Measurements from ENCODE around the gene JMJD4.
A peak's percentile ranks its signal among the peaks of the same experiment; 100 is the strongest.

The JMJD4 gene, protein sequence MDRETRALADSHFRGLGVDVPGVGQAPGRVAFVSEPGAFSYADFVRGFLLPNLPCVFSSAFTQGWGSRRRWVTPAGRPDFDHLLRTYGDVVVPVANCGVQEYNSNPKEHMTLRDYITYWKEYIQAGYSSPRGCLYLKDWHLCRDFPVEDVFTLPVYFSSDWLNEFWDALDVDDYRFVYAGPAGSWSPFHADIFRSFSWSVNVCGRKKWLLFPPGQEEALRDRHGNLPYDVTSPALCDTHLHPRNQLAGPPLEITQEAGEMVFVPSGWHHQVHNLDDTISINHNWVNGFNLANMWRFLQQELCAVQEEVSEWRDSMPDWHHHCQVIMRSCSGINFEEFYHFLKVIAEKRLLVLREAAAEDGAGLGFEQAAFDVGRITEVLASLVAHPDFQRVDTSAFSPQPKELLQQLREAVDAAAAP

GRCh38 chr1:227734856-227735538 lies at the start of gene JMJD4, which contains the start of gene SNAP47:
TSS of gene JMJD4 (minus strand) at chr1:227735302. CDS start at chr1:227735273, 29 bp downstream.
TSS of gene SNAP47 (plus strand) at chr1:227735435. CDS start at chr1:227747737, 12,302 bp downstream.
- DNase-seq: peak; percentile 90 to 91

- no peak for DNase-seq
These were observed 47.1 kb upstream of the JMJD4 start for GRCh38 chr1:227782226-227782625.

GRCh38 chr1:227781314-227781930 lies 46.3 kb upstream of the JMJD4 start:
- no peak for DNase-seq

GRCh38 chr1:227780101-227781044 lies 45.3 kb upstream of the JMJD4 start:
- DNase-seq: no peak

- DNase-seq: no peak
These were observed 44.6 kb upstream of the JMJD4 start for GRCh38 chr1:227779685-227780084.

DNA sequence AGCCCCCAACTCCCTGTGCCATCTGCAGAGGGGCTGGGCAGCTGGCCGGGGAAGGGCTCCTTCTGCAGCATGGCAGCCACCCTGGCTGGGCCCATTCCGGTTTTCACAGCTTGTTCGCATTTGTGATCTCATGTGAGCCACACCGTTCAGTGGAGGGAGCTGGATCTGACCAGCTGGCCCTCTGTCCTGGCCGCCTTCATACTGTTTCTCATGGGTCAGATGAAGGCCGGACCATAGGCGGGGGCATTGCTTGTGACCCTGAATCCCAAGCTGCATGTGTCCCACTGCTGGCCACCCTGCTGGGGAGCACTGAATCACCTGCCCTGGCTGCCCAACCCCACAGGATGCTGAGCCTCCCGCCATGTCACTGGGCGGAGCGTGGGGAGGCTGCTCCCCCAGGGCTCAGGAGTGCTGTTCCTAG lies 43.9 kb upstream of the JMJD4 start:
- no peak for DNase-seq

DNA sequence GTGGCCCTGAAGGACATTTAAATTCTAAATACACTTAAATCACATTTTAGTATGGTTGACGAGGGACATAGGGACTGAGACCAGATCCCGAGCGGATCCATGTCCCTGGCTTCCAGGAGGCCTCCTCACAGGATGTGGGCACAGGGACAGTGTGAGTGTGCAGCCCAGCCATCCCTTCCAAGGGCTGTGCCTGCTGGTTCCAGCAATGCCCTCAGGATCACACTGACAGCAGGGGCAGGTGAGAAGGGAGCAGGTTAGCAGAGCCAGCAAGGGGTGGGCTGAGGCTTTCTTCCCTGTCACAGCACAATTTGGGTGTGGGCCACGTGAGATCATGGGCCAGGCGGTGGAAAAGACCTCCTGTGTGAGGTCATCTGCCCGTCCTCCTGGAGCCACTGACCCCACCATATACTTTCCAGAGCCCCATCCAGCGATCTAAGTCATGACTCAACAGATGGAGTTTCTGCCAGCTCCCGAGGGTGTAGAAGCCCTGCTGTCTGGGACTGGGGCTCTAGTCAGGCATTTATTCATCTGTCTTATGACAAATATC lies 43.4 kb upstream of the JMJD4 start:
- DNase-seq: no peak

DNA sequence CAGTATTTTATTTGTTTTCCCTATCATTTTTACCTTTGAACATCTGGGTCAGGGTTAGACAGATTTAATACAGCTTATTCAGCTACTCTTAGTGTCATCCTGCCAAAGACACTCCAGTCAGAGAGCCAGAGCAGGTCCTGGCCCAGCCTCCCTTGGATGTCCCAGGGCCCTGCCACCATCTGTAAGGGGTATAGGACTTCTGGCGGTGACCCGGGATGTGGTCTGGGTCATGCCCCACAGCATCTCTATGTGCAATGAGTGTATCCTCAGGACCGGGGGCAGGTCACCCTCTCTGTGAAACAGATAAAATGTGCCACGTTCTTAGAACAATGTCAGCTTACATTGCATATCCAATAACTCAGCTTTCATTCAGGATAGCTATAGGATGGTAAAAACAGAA lies 42.5 kb upstream of the JMJD4 start:
- DNase-seq: no peak

- no peak for DNase-seq
These were observed 42.1 kb upstream of the JMJD4 start for GRCh38 chr1:227777156-227777555.

DNA sequence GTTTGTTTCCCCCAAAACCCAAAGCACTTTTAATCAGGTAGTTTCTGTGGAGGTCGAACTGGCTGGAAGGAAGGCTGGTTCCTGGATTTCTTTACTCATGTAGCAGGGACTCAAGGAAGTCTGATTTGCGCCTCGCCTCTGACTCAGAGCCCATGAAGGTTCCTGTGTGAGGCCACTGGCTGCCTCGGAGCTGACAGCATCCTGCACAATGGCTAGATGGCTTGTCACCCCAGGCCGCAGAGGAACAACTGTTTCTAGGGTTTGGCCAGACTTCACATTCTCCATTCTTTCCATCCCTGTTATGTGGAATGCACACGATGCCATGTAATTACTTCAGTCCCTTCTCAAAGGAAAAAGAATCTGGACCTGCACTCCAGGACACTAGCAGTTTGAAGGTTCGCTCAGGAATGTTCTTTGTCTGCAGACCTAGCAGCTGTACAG lies 41.2 kb upstream of the JMJD4 start:
- DNase-seq: no peak

- DNase-seq: no peak
These were observed 40.7 kb upstream of the JMJD4 start for GRCh38 chr1:227775841-227776240.

DNA sequence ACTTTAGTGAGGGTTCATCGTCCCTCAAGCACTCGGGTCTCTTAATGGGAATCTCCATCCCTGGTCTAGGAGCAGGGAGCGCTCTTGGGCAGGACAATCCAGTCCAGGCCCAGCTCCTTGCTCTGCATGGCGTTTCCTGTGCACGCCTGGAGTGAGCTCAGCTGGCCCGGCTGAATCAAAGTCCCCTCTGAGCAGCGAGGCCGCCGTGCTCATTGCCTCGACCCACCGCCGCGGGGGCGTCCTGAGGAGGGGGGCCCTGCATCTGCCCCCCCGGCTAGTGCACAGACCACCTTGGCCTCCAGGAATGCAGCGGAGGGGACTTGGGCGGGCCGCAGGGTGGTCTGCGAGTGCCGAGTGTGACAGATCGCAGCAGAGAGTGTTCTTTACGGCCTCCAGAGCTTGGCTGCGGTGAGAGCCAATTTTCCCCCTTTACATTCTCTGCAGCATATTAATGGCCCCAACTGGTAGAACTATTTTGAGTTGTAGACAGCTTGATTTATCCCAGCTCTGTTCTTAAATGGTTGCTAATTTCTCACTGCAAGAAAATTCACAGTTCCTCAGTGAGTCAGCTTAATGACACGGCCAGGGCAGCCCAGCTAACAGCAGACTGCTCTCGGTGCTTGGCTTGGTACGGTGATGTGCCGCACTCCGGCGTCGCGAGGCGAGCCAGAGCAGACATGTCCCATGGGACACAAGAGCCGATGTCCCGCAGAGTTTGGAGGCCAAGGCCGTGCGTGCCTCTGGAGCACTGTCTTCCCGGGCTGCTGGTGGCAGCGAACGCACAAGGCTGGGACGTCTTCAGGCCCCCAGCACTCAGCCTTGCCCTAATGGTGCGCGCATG lies 39.9 kb upstream of the JMJD4 start:
- DNase-seq: no peak

- DNase-seq: no peak
These were observed 39.1 kb upstream of the JMJD4 start for GRCh38 chr1:227774051-227774731.

DNA sequence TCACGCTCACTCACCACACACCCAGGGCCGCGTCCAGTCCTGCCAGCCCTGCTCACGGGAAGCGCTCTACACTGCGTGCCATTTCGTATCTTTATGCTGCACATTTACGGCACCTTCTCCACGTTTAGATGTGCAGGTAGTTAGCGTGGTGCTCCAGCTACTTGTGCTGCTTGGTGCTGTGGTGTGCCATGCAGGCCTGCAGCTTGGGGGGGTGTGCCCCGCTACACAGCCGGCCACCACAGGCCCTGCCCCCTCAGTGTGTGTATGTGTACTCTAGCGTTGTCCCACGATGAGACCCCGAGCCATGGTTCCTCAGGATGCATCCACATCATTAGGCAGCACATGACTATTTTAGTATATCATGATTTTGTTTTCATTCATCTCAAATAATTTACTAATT lies 38.5 kb upstream of the JMJD4 start:
- no peak for DNase-seq

DNA sequence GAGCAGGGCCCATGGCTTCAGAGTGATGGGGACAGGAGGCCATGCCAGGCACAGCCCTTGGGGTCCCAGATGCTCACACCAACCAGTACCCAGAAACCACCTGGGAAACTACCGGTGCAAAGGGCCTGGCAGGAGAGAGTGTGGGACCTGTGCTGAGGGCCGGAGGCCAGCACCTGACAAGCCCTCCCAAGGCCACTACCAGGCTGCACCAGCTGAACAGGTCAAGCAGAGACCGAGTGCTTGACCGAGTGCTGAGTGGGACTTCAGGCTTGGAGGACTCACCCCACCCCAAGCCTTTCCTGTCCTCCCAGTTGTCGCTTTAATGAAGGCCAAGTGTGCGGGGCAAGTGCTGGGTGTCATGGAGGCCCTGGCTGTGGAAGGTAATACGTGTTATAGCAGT lies 36.7 kb upstream of the JMJD4 start:
- DNase-seq: no peak

- DNase-seq: no peak
These were observed 36.2 kb upstream of the JMJD4 start for GRCh38 chr1:227771326-227771725.

DNA sequence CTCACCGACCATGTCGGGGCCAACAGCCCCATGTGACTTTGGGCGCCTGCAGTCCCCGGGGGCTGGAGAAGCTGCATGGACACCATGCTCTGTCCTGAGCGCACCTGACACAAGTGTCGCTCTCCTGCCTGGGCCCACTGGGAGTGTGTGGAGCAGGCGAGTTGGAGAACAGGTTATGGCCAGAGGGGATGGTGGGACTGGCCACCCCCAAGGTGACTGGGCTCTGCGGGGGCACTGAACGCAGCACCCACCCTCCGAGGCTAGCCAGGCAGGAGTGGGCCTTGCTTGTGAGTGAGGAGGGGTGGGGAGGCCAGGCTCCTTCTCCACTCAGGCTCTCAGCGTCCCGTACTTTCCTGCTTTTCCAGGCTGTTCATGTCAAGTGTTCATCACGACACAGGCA lies 35.7 kb upstream of the JMJD4 start:
- no peak for DNase-seq

DNA sequence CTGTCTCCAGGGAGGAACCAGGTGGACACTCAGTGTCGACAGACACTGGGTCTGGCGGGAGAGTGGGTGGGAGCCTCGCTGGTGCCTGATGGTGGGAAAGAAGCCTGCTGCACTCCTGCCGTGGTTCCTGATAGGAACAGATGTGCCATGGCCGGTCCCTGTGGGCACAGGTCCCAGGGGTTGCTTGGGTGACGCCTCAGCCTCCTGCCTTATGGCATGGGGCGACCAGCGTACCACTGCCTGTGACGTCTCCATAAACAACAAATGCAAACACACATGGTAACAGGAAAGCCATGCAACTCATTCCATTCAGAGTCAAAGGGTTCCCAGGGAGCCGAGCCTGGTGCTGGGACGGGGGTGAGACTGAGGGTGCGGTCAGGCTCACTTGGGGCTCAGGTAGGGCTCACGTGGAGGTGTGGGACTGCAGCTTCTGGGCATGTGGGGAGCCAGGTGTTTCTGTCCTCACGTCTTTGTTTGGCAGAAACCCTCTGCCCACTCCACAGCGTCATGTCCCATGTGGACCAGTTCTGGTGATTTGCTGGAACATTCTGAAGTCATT lies 34.9 kb upstream of the JMJD4 start:
- DNase-seq: no peak

DNA sequence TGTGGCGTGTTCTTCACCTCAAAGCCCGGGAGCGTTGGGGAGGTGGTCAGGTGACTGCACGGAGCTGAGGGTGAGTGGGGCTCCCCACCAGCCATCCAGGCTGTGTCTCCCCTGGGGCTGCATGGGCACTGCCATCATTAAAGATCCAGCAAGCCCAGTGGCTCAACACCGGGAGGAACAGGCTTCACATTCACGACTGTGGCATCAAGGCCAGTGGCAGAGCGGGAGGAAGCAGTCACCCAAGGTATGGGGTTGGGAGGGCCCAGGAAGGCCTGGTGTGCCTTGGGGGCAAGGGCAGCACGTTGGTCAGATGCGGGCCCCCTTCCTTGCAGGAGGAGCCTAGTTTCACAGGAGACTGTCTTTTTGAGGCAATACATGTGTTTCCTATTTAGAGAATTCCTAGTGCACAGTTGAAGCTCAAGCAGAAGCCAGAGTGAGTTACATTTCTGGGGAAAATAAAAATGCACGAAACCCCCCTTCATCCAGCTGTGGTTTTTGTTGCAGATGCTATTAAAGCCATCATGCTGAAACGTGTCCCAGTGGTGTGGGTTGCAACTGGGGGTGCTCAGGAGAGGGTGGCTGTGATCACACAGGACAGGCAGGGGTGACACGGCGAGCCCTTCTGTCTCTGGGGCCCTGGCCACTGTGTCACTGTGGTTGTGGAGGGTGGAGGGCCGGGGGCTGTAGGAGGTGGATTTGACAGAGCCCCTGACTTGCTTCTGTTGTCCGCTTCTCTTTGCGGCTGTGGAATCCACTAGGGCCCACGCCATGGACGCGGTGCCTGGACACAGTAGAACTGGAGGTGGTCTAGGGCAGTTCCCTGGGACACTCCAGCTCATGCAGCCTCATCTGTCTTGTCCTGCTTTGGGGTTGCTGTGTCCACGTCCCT lies 34.2 kb upstream of the JMJD4 start:
- DNase-seq: no peak
